ENCODE data around the gene COL1A2.

Gene COL1A2

DNA sequence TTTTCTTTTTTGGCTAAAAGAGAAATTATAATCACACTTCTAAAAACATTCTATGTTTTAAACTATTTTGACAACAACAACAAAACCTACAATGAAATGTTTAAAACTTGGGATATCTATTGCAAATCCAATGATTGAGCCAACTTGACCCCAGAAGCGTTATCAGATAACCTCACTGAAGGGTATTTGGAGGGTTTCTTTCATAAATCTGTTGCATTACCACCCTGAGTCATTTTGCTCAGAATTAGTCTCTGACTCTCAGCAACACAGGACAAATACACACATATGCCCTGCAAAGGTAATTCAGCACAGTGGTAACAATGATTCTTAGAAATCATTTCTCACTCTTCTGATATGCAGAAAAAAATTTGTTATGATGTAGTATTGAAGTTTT, 2.3 kb upstream of the COL1A2 start:
- peaks cover 0 to 8% (median 0%) of the 10 kb centered on the region in 10 experiments; a peak in 3 of 20 replicates for H3K4me1 ChIP-seq
- H3K9me3 ChIP-seq (replicated peaks in 1 of 11), result no peaks in the 10 kb centered on the region
- peaks cover 5 to 19% (median 17%) of the 10 kb centered on the region in 11 experiments; a peak in 21 of 22 replicates for H3K27me3 ChIP-seq
- peak overlapping the region in 5 of 11 experiments; percentile 11 to 52 (median 24); a peak in 5 of 22 replicates for H3K4me2 ChIP-seq
- H3K9ac ChIP-seq, result no peak overlapping the region
- H3K36me3 ChIP-seq, result no peaks in the 10 kb centered on the region
- no peaks in the 10 kb centered on the region for H4K20me1 ChIP-seq
- H3K4me3 ChIP-seq, result no peak overlapping the region
- H3K27ac ChIP-seq, result no peak overlapping the region
- TF ChIP-seq Cebpa-rat (IDR thresholded peaks at IDR 0.05), result no peak

DNA sequence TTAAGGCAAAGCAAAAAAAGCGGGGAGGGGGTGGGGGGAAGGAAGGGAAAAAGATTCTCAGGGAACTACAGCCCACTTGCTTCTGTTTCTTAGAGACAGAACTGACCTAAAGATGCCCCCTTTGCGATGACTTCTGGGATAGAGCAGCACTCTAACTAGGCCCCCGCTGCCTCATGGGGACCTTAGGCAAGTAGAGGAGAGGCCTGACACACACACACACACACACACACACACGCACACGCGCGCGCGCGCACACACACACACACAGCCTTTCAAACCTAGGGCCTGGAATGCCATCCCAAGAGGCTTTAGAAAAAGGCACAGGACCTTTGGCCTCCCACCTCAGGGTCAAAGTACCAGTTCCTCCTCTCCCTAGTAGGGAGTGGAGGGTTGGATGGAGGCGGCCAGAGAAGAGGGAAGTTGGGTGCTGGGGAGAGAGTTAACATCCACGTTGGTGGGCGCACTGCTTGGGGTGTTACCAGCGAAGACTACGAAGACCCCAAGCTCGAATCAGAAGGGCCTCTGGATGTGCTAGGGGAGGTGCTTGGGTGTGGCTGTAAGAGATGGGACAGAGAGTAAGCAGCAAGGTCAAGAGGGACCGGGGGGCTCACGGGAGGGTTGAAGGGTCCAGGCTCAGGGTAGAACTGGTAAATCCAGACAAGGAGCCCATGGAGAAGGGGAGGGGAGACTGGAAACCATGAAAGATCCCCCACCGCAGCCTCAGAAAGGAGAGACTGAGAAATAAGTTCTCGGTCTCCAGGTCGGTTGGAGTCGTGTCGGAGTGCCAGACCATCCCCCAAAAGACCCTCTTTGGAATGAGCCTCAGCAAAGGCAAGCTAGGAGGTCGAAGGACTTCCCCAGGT, 1.2 kb upstream of the COL1A2 start:
- Histone ChIP-seq H3K4me2 (no peak overlapping the region), H3K27me3 (peaks cover 5 to 19% (median 17%) of the 10 kb centered on the region in 11 experiments; a peak in 21 of 22 replicates), H4K20me1 (no peaks in the 10 kb centered on the region), H3K4me1 (peaks cover 0 to 8% (median 0%) of the 10 kb centered on the region in 10 experiments; a peak in 3 of 20 replicates), H3K9ac (no peak overlapping the region), H3K27ac (no peak overlapping the region), H3K4me3 (no peak overlapping the region), H3K36me3 (no peaks in the 10 kb centered on the region), H3K9me3 (replicated peaks in 1 of 11) (no peaks in the 10 kb centered on the region)
- no peak for TF ChIP-seq Cebpa-rat (IDR thresholded peaks at IDR 0.05)

DNA sequence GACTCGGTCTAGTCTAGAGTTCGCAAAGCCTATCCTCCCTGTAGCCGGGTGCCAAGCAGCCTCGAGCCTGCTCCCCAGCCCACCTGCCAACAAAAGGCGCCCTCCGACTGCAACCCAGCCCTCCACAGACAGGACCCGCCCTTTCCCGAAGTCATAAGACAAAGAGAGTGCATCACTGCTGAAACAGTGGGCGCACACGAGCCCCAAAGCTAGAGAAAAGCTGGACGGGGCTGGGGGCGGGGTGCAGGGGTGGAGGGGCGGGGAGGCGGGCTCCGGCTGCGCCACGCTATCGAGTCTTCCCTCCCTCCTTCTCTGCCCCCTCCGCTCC, 622 bp upstream of the COL1A2 start:
- Histone ChIP-seq H3K9ac (no peak overlapping the region), H3K4me2 (no peak overlapping the region), H3K27me3 (peaks cover 5 to 19% (median 17%) of the 10 kb centered on the region in 11 experiments; a peak in 21 of 22 replicates), H3K9me3 (replicated peaks in 1 of 11) (no peaks in the 10 kb centered on the region), H3K27ac (no peak overlapping the region), H4K20me1 (no peaks in the 10 kb centered on the region), H3K4me3 (no peak overlapping the region), H3K36me3 (no peaks in the 10 kb centered on the region), H3K4me1 (peaks cover 0 to 8% (median 0%) of the 10 kb centered on the region in 10 experiments; a peak in 3 of 20 replicates)
- TF ChIP-seq Cebpa-rat (IDR thresholded peaks at IDR 0.05), result no peak

DNA sequence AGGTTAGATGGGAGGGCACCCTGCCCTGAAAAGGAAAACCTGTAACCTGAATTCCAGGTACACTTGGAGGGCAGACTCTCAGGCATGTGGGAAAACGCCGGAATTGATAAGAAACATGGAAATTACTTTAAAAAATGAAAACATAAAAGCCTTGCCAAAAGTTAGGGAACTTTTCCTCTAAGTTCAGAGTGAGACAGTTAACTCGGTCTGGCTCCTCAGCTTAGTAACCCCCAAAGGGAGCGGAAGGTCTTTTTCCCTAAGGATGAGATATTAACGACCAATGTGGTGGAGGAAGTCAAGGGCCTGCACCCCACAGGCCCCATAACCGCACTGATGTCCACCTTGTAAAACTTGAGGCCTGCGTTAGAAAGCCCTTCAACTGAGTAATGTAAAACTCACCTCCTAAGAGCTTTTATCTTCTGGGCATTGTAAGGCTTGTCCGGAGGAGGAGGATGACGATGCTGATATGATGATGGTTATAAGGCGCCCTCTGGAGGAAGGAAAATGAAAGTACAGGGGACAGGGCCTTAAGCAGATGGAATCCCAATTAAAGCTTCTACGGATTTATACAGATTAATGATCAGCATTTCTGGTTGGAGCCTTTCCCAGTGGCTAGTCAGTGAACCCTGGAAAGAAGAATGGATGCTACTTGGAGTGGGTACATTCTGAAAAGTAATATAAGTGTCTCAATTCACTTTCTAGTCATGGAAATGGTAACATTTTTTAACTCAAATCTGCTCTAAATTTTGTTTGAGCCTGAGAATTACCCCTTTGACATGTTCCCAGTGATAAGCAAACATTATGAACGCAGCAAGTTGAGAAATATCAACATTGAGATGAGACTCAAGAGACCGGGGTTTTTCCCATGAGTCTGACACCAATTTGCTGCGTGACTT, 694 bp downstream of the COL1A2 start:
- no peak overlapping the region for H3K9ac ChIP-seq
- TF ChIP-seq Cebpa-rat (IDR thresholded peaks at IDR 0.05), result no peak
- no peak overlapping the region for H3K27ac ChIP-seq
- H3K36me3 ChIP-seq, result no peaks in the 10 kb centered on the region
- H3K9me3 ChIP-seq (replicated peaks in 1 of 11), result no peaks in the 10 kb centered on the region
- H3K27me3 ChIP-seq, result peaks cover 5 to 19% (median 17%) of the 10 kb centered on the region in 11 experiments; a peak in 21 of 22 replicates
- 0 out of 20 replicates have a peak overlapping the region, but pooled peaks of 1 of the 10 experiments have one; percentile 26 for H3K4me3 ChIP-seq
- peak overlapping the region in 10 of 11 experiments; percentile 14 to 58 (median 47); a peak in 12 of 22 replicates for H3K4me2 ChIP-seq
- H4K20me1 ChIP-seq, result no peaks in the 10 kb centered on the region
- H3K4me1 ChIP-seq, result peaks cover 0 to 8% (median 0%) of the 10 kb centered on the region in 10 experiments; a peak in 3 of 20 replicates

DNA sequence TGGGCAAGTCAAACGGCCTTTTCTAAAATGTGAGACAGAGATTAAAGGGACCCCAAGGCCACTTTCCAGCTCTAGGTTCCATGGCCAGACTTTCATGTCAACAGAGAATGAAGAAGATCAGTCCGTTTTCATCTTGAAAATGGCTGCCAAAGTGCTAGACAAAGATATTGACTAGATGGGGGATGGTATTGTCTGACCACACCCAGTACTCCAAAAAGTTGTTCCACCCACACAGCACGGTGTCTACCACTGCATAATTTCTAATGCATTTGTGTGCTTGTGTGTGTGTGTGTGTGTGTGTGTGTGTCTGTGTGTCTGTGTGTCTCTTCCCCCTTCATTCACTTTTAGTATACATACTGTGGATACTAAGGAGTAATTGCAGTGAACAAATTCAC, 1.3 kb downstream of the COL1A2 start:
- Histone ChIP-seq H3K9ac (no peak overlapping the region), H3K4me3 (no peak overlapping the region)

DNA sequence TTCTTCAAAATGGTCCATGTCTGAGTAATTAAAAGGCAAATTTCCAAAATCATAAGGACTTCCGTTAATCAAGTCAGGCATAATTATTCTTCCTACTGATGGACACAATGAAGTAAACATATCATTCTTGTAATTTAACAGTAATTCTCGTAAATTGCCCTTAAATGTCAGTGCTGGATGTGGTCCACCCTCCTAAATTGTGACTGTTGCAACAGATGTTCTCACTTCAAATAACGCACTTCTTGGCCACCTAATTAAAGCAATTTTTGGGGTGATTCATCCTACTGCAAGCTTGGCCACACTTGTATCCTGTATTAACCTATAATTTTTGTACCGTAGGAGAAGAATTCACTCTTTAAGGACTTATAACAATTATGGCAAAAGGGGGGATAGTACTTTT, 1.9 kb downstream of the COL1A2 start:
- peaks cover 0 to 8% (median 0%) of the 10 kb centered on the region in 10 experiments; a peak in 3 of 20 replicates for H3K4me1 ChIP-seq
- H3K9me3 ChIP-seq (replicated peaks in 1 of 11), result no peaks in the 10 kb centered on the region
- H3K36me3 ChIP-seq, result no peaks in the 10 kb centered on the region
- no peak overlapping the region for H3K9ac ChIP-seq
- no peak overlapping the region for H3K4me2 ChIP-seq
- TF ChIP-seq Cebpa-rat (IDR thresholded peaks at IDR 0.05), result no peak
- H3K27ac ChIP-seq, result no peak overlapping the region
- peaks cover 5 to 19% (median 17%) of the 10 kb centered on the region in 11 experiments; a peak in 21 of 22 replicates for H3K27me3 ChIP-seq
- H4K20me1 ChIP-seq, result no peaks in the 10 kb centered on the region
- no peak overlapping the region for H3K4me3 ChIP-seq

More for the DNA sequence above, 1.3 kb downstream of the COL1A2 start:
- Histone ChIP-seq H3K27ac (no peak overlapping the region), H3K4me1 (peaks cover 0 to 8% (median 0%) of the 10 kb centered on the region in 10 experiments; a peak in 3 of 20 replicates), H4K20me1 (no peaks in the 10 kb centered on the region), H3K4me2 (no peak overlapping the region), H3K36me3 (no peaks in the 10 kb centered on the region), H3K27me3 (peaks cover 5 to 19% (median 17%) of the 10 kb centered on the region in 11 experiments; a peak in 21 of 22 replicates), H3K9me3 (replicated peaks in 1 of 11) (no peaks in the 10 kb centered on the region)
- no peak for TF ChIP-seq Cebpa-rat (IDR thresholded peaks at IDR 0.05)

DNA sequence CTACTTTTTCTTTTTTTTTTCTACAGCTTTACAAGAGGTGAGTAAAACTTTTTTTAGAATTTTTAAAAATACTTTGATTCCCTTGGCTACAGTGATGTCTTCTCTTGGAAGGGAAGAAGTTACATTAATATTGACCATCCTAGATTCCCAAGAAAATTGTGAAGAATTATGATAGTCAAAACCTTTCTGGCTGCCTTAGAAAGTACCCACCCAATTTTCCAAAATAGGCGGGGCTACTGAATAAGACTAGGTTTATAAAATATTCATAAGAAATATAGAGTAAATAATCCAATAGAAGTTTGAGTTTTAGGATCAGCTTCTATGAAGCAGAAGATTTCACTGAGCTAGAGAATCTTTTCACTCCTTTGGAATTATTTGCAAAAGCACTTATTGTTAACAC, 3.0 kb downstream of the COL1A2 start:
- no peak for TF ChIP-seq Cebpa-rat (IDR thresholded peaks at IDR 0.05)

DNA sequence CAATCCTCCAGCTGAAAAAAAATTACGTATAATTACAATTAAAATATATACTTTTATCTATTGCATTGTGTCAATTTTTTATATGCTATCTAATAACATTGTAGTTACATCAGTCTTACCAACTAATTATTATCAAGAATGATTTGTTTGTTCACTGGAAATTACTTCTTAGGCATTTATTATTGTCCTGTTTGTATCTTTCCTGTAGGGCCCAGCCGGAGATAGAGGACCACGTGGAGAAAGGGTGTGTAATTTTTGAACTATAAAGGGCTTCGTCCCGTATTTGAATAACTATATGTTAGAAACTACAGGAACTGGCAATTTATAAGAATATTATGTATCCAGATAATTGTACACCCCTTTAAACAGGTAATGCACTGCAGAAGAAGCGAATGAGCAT, 4.1 kb downstream of the COL1A2 start:
- Histone ChIP-seq H3K27me3 (peaks cover 5 to 15% (median 12%) of the 10 kb centered on the region in 11 experiments; a peak in 21 of 22 replicates), H3K27ac (no peak overlapping the region), H3K4me3 (no peak overlapping the region), H3K36me3 (no peaks in the 10 kb centered on the region), H4K20me1 (no peaks in the 10 kb centered on the region), H3K9me3 (replicated peaks in 1 of 11) (no peaks in the 10 kb centered on the region), H3K4me1 (peaks cover 0 to 8% (median 0%) of the 10 kb centered on the region in 10 experiments; a peak in 3 of 20 replicates), H3K9ac (no peak overlapping the region), H3K4me2 (no peak overlapping the region)
- no peak for TF ChIP-seq Cebpa-rat (IDR thresholded peaks at IDR 0.05)

More for the DNA sequence above, 3.0 kb downstream of the COL1A2 start:
- Histone ChIP-seq H3K4me1 (peaks cover 0 to 8% (median 0%) of the 10 kb centered on the region in 10 experiments; a peak in 3 of 20 replicates), H3K36me3 (no peaks in the 10 kb centered on the region), H3K27ac (no peak overlapping the region), H3K4me3 (no peak overlapping the region), H3K4me2 (no peak overlapping the region), H4K20me1 (no peaks in the 10 kb centered on the region), H3K27me3 (peaks cover 5 to 19% (median 17%) of the 10 kb centered on the region in 11 experiments; a peak in 21 of 22 replicates), H3K9ac (no peak overlapping the region), H3K9me3 (replicated peaks in 1 of 11) (no peaks in the 10 kb centered on the region)

Data from BLaER1 treated with 17β-estradiol and CSF1 and Interleukin-3, amounts not matched to agents 10 nM and 100 nM (cell line).